Neural crest cell (in vitro differentiated cells): ENCODE data around the gene UBE2Q1. TPM values are rescaled to one million over a fixed set of nuclear protein-coding genes. Genes with fewer than 3 reads are reported as not detected.

Source experiments
- DNase-seq: peaks from one replicate; pipeline ENCODE4 v3.0.0; 2021; ENCODE audit warnings: low read depth, mixed read lengths, low spot score
- H3K27ac Mint-ChIP-seq: one replicate; pipeline ENCODE4 v1.8.0; 2021; ENCODE audit warnings: mild to moderate bottlenecking, mixed read lengths; ENCODE audit not compliant: unreplicated experiment
- H3K27me3 Mint-ChIP-seq: 2 replicates; pipeline ENCODE4 v1.8.0; 2021; ENCODE audit warnings: low read depth, mild to moderate bottlenecking, mixed read lengths
- H3K36me3 Mint-ChIP-seq: 2 replicates; pipeline ENCODE4 v1.8.0; 2021; ENCODE audit warnings: low read depth, mild to moderate bottlenecking, mixed read lengths
- H3K4me1 Mint-ChIP-seq: 2 replicates; pipeline ENCODE4 v1.8.0; 2021; ENCODE audit warnings: mixed read lengths
- H3K4me3 Mint-ChIP-seq: one replicate; pipeline ENCODE4 v1.8.0; 2021; ENCODE audit warnings: mild to moderate bottlenecking, mixed read lengths
- H3K9me3 Mint-ChIP-seq: 2 replicates; pipeline ENCODE4 v1.8.0; 2021; ENCODE audit warnings: mixed read lengths
- total RNA-seq: library from RNA; stranded (reverse); gene quantifications from 2 replicates; pipeline ENCODE4 v1.2.1, GENCODE V29; 2021
- TF ChIP-seq, protein P1 (sequence below): fragments of 200-600 bp; sonication (generic); conservative IDR thresholded peaks from 2 replicates; pipeline ENCODE4 v1.5.0; 2021; ENCODE audit warnings: antibody characterized with exemption, mild to moderate bottlenecking

The UBE2Q1 gene
- total RNA-seq, 1 donor from 2014 or later = 94.3 TPM

DNA sequence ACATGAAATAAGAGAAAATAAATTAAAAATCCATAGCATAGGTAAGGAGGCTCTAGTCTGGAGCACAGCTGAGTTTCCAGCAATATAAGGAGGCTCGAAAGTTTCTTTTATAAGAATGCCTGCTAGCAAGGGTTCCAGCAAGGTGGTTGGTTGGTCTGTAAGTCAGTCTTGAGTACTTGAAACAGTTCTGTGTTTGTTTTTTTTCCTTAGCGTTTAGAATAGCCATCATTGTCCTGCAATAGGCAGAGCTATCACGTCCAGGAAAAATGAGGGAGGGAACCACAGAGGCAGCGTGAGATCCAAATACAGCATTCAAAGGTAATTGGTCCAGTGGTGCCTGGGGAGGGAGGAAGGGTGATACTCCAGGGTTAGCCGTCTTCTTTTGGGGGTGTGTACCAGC lies 8.4 kb downstream of the UBE2Q1 start:
- TF ChIP-seq, protein P1, sequence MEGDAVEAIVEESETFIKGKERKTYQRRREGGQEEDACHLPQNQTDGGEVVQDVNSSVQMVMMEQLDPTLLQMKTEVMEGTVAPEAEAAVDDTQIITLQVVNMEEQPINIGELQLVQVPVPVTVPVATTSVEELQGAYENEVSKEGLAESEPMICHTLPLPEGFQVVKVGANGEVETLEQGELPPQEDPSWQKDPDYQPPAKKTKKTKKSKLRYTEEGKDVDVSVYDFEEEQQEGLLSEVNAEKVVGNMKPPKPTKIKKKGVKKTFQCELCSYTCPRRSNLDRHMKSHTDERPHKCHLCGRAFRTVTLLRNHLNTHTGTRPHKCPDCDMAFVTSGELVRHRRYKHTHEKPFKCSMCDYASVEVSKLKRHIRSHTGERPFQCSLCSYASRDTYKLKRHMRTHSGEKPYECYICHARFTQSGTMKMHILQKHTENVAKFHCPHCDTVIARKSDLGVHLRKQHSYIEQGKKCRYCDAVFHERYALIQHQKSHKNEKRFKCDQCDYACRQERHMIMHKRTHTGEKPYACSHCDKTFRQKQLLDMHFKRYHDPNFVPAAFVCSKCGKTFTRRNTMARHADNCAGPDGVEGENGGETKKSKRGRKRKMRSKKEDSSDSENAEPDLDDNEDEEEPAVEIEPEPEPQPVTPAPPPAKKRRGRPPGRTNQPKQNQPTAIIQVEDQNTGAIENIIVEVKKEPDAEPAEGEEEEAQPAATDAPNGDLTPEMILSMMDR = no peak
- Mint-ChIP-seq H3K4me1 (peaks cover 8% of the 10 kb centered on the region), H3K27me3 (no peaks in the 10 kb centered on the region), H3K4me3 (no peak overlapping the region), H3K27ac (no peak overlapping the region), H3K9me3 (no peaks in the 10 kb centered on the region), H3K36me3 (peaks cover 11% of the 10 kb centered on the region)
- DNase-seq = no peak

DNA sequence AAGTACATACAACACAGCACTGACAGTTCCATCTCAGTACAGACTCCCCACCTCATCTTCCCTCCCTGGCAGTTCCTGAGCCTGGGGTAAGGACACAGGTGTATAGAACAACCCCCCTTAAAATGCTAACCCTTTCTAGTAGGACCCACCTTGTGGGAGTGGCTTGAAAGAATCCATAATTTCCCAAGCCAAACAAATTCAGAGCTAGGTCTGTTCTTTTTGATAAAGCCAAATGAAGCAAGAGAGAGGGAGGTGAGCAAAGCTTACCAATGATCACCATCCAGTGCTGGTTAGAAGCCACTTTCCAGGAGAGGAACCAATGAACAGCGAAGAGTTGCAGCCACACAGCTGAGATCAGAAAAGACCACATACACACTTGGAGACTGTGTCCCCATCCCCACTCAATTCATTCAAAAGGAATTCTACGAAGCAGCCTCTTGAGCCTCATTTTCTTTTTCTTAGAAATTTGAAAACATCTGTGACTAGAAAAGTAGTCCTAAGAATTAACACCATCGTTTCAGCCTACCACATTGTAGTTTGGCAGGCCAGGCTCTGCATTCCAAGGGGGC lies 9.2 kb downstream of the UBE2Q1 start:
- TF ChIP-seq, protein P1 = no peak
- no peak for DNase-seq
- Mint-ChIP-seq H3K4me3 (no peak overlapping the region), H3K36me3 (peaks cover 11% of the 10 kb centered on the region), H3K27ac (peak overlapping the region; percentile 38), H3K27me3 (peaks cover 4% of the 10 kb centered on the region), H3K4me1 (peaks cover 6% of the 10 kb centered on the region), H3K9me3 (no peaks in the 10 kb centered on the region)

DNA sequence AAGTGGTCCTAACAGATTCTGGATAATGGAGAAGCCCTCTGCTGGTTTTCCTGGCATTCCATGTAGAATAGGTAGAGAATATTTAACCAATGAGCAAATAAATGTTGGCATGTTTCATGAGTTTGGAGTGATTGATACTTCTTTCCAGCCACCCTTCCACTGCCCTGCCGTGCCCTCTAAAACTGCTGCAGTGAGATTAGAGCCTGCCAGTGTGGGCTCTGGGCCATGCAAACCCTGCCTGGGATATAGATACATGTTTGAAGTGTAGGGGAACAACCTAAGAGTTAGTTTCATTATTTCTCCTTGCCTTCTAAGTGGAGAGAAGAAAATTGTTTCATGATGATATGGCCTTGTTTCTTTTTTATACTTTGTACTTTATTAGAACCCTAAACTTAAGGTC lies 10.4 kb downstream of the UBE2Q1 start:
- H3K9me3 Mint-ChIP-seq = no peaks in the 10 kb centered on the region
- H3K36me3 Mint-ChIP-seq = peaks cover 9% of the 10 kb centered on the region
- no peak overlapping the region for H3K27ac Mint-ChIP-seq
- H3K27me3 Mint-ChIP-seq = peaks cover 4% of the 10 kb centered on the region
- H3K4me1 Mint-ChIP-seq = peaks cover 6% of the 10 kb centered on the region
- H3K4me3 Mint-ChIP-seq = no peak overlapping the region
- no peak for DNase-seq
- TF ChIP-seq, protein P1 = no peak

DNA sequence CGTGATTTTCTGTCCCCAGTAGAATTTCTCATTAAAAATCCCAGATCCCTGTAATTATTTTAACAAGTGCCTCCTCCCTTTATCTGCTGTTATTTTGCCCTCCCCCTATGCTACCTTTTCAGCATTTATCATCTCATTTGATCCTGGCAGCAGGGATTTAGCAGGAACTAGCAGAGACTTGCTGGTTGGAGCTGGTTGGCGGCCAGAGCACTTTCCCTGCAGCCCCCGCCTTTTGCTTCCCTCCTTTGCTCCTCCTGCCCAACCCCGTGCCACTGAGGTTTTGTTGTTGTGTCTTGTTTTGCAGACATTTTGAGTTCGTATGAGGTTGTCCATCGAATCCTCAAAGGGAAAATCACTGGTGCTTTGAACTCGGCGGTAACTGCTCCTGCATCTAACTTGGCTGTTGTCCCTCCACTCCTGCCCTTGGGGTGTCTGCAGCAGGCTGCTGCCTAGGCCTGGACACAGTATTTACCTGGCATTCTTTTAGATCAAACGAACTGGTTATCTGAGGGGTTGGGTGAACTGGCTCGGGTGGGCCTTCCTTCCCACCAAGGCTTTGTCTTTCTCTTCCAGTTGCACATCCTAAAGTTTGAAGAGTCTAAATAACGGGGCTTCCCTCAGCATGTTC lies 11.2 kb downstream of the UBE2Q1 start:
- TF ChIP-seq, protein P1 = no peak
- DNase-seq = no peak
- Mint-ChIP-seq H3K27me3 (peaks cover 8% of the 10 kb centered on the region), H3K36me3 (peaks cover 9% of the 10 kb centered on the region), H3K4me1 (peaks cover 6% of the 10 kb centered on the region), H3K27ac (peak overlapping the region; percentile 51), H3K4me3 (no peak overlapping the region), H3K9me3 (no peaks in the 10 kb centered on the region)

DNA sequence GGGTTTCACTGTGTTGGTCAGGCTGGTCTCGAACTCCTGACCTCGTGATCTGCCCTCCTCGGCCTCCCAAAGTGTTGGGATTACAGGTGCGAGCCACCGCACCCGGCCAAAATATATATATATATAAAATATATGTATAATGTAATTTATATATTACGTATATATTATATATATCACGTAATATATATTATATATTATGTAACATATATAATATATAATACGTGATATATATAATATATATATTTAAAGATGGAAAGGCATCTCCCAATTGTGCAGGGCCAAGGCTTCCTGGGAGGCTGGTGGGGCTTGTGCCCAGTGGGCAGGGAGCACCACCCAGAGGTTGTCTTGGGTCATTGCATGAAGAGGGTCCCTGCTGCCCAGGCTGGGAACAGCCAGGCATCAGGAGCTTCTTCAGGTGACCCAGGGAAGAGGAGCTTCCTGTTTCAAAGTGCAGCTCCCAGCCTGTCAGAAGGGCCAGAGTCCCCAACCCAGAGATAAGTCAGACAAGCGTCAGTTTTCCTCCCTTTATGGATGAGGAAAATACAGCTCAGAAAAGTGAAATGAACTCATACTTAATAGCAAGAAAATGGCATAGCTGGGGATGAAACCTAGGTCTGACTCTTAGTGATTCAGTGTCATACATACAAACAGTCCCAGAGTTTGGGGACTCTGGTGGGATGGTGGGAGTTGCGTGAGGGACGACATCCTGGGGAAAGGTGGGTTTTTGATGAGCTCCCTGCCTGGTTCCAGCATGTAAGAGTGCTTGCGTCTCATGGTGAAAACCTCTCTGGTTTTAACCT lies 12.0 kb downstream of the UBE2Q1 start:
- no peak overlapping the region for H3K4me3 Mint-ChIP-seq
- peak; percentile 53 for DNase-seq
- no peak overlapping the region for H3K27ac Mint-ChIP-seq
- H3K4me1 Mint-ChIP-seq = peaks cover 6% of the 10 kb centered on the region
- peaks cover 14% of the 10 kb centered on the region for H3K27me3 Mint-ChIP-seq
- TF ChIP-seq, protein P1 = peak; percentile 74
- no peaks in the 10 kb centered on the region for H3K9me3 Mint-ChIP-seq
- H3K36me3 Mint-ChIP-seq = peaks cover 9% of the 10 kb centered on the region
